Activated naive CD4-positive, alpha-beta T cell treated with Interleukin-2 at 50 U/mL for 16 hours (primary cell): Measurements from ENCODE around the gene TMEM115.

Experiments used
- DNase-seq: peaks from one replicate; pipeline ENCODE4 v3.0.0-alpha.2; 2020

TMEM115 gene

GRCh38 chr3:50375258-50375931 lies 16.1 kb upstream of the TMEM115 start:
- no peak for DNase-seq

GRCh38 chr3:50374363-50375257 lies 15.3 kb upstream of the TMEM115 start:
- DNase-seq, result no peak

- no peak for DNase-seq
These were observed 14.1 kb upstream of the TMEM115 start for GRCh38 chr3:50373146-50374051.

GRCh38 chr3:50372349-50372748 lies 13.0 kb upstream of the TMEM115 start:
- DNase-seq, result no peak

- DNase-seq, result no peak
These were observed 11.9 kb upstream of the TMEM115 start for GRCh38 chr3:50371133-50371685.

- DNase-seq, result no peak
These were observed 11.3 kb upstream of the TMEM115 start for GRCh38 chr3:50370594-50370993.

GRCh38 chr3:50369012-50369670 lies 9.8 kb upstream of the TMEM115 start:
- no peak for DNase-seq

- DNase-seq, result no peak
These were observed 6.5 kb upstream of the TMEM115 start for GRCh38 chr3:50365842-50366220.

GRCh38 chr3:50365080-50365841 lies 5.9 kb upstream of the TMEM115 start:
- peak; percentile 95 for DNase-seq

GRCh38 chr3:50364573-50365079 lies 5.3 kb upstream of the TMEM115 start:
- DNase-seq, result no peak

GRCh38 chr3:50359760-50360110 lies 414 bp upstream of the TMEM115 start:
- DNase-seq, result no peak

GRCh38 chr3:50358355-50358910 lies 888 bp downstream of the TMEM115 start:
- no peak for DNase-seq

GRCh38 chr3:50357481-50357880 lies 1.8 kb downstream of the TMEM115 start:
- no peak for DNase-seq

- DNase-seq, result no peak
These were observed 2.8 kb downstream of the TMEM115 start for GRCh38 chr3:50356553-50356952.

- DNase-seq, result no peak
These were observed 3.3 kb downstream of the TMEM115 start for GRCh38 chr3:50355829-50356552.

- DNase-seq, result no peak
These were observed 4.5 kb downstream of the TMEM115 start for GRCh38 chr3:50354850-50355249.

GRCh38 chr3:50354186-50354764 lies 5.0 kb downstream of the TMEM115 start:
- DNase-seq, result no peak

GRCh38 chr3:50353245-50354004 lies 5.9 kb downstream of the TMEM115 start:
- no peak for DNase-seq

GRCh38 chr3:50352781-50353180 lies 6.5 kb downstream of the TMEM115 start:
- DNase-seq, result no peak
